ENCODE results near the gene UVSSA.
"Not testable (repeated sequence)": the region's sequence is repeated elsewhere in the genome, so short reads cannot be mapped to it uniquely, and the experiment has no call there.

The UVSSA gene

GRCh38 chr4:1360423-1361283, 13.6 kb downstream of the UVSSA start:
- DNase-seq = no peak

- DNase-seq = no peak
Observed at GRCh38 chr4:1361431-1361830, 14.4 kb downstream of the UVSSA start.

DNA sequence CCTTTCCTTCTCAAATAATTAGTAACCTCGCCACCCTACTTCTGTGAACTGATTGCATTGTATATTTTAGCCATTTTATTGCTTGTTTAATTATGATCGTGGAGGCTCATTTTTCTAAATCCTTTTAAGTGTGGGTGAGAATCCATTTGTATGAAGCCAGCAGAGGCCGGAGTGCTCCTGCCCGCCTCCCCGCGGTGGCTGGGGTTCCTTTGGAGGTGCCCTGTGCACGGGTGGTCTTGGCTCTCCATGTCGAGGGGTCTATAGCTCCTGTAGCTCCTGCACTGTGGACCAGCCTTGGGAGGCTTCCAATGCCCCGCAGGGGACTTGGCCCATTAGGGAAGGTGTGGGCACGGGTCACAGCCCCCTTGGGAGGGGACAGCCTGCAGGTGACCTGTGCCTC, 15.0 kb downstream of the UVSSA start:
- DNase-seq = no peak

DNA sequence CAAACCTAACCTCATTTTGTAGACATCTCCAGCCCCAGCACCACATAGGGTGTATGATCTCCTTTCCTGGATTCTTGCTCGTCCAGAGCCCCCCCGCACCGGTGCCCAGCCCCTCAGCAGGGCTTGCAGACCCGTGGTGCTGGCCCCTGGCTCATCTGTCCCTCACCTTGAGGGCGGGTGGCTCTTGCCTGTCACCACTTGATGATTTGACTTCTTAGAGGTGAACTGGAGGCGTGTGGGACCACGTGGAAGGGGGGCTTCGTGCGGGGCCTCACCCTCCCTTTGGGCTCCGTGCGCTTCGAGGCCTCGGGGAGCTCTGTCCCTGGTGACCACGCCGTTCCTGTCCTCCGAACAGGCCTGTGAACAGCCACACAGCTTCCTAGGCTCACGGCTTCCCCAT, 15.5 kb downstream of the UVSSA start:
- DNase-seq = no peak

DNA sequence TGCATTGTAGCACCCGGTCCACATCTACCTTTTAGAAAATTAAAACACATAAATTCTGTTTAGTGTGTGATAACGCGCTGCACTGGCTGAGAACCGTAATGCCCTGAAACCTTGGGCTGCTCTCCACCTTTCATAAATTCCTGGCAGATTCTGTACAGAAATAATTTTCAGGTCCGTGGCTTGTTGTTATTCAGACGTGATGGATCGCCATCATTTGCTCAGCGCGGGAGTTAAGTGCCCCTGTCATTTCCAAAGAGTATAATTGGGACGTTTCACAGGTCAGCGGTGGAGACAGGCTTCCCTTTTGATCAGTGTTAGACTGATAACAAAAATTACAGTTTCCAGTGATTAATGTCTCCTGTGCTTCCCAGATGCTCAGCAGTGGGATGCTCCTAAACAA, 16.5 kb downstream of the UVSSA start:
- DNase-seq = no peak

- DNase-seq = no peak
Observed at GRCh38 chr4:1364217-1364616, 17.2 kb downstream of the UVSSA start.

DNA sequence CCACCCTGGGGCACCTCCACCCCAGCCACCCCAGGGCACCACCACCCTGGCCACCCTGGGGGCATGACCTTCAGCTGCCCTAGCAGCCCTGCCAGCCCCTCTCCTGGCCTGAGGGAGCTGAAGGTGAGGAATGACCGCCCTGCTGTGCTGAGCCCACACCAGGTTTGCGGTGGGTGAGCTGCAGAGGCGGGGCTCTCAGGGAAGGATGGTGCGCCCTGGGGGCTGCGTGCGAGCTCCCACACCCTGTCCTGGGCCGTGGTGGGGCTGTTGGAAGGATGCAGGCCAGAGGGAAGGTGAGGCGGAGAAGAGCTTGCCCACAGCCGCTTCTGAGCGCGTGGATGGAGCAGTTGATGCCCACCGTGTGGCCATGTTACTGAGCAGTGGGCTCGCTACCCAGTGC, 17.7 kb downstream of the UVSSA start:
- DNase-seq = no peak

- DNase-seq = no peak
Observed at GRCh38 chr4:1365271-1366178, 18.5 kb downstream of the UVSSA start.

DNA sequence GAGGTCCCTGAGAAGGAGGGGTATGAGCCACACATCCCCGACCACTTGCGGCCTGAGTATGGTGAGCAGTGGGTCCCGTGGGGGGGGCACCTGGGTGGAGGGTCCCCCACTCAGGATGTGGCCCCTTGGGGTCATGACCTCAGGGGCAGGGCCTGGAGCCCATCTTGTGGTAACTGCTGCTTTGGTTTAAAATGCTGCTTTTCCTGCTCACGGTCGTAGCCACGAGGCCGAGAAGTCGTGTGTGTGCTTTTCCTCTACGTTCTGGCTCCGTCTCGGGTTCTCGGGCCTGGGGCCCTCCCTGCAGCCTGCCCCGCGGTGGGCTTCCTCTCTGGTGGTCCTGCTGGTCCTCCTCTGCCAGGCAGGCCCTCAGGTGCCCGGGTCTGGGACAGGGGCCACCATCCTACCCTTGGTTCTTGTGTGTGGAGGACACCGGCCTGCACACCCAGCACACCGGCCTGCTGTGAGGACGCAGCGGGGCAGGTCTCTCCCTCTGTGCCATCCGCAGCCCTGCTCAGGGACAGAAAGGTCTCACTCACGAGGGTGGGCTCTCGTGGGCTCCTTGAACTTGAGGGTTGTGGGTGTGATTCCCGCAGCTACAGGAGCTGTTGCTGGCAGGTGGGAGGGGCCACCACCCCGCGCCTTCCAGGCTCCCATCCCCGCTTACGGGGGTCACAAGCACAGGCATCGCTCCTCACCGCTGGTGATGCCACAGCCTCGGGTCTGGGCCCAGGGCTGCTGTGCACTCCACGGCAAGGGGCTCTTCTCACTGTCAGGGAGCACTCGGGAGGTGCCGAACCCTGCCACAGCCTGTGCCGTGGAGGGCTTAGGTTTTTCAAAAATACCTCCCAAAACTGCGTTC, 19.6 kb downstream of the UVSSA start:
- no peak for DNase-seq

GRCh38 chr4:1367230-1367935, 20.4 kb downstream of the UVSSA start:
- no peak for DNase-seq

- DNase-seq = no peak
Observed at GRCh38 chr4:1367936-1368289, 20.9 kb downstream of the UVSSA start.

GRCh38 chr4:1368421-1369090, 21.5 kb downstream of the UVSSA start:
- no peak for DNase-seq

DNA sequence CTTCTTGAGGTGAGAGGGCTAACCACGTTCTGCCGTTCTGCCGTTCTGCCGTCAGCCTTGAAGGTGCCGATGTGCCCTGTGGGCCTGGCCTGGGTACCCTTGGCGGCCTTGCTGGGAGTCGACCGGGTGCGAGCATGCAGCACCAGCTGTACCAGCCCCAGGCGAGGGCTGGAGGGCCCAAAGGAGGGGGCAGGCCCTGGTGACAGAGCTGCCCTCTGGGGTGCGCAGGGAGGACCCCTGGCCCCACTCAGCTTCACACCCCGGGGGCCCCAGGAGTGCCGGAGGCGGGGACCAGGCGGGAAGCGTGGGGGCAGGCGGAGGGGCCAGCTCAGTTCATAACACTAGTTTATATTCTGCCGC, 22.1 kb downstream of the UVSSA start:
- DNase-seq = no peak

- DNase-seq = no peak
Observed at GRCh38 chr4:1369479-1370079, 22.6 kb downstream of the UVSSA start.

- no peak for DNase-seq
Observed at GRCh38 chr4:1370321-1371124, 23.5 kb downstream of the UVSSA start.

GRCh38 chr4:1371176-1372165, 24.5 kb downstream of the UVSSA start:
- DNase-seq = no peak

- DNase-seq = not testable (repeated sequence)
Observed at GRCh38 chr4:1372576-1372975, 25.6 kb downstream of the UVSSA start.

All from amygdala (tissue), 56 donors.